HCT116 (cell line): Measurements from ENCODE around the gene ZNF681. TPM values are rescaled to one million over a fixed set of nuclear protein-coding genes. Genes with fewer than 3 reads are reported as not detected.

Experiments
- ATAC-seq: fragments of 200-7000 bp; cut with Tn5 transposase; 2 replicates; pipeline ENCODE4 v1.9.1; 2020; ENCODE audit warnings: mild to moderate bottlenecking, moderate library complexity
- BruUV-seq: library from RNA; stranded (reverse); fragments of 400-500 nt; replicated peaks from 2 replicates; lab custom pipeline; 2021; lab: Mats Ljungman, UMichigan
- CTCF ChIA-PET: fragments of 300-600 bp; sonication (Branson Sonifier 250); formaldehyde crosslinking; loops from one replicate; lab custom pipeline; 2021; ENCODE audit warnings: antibody characterized with exemption; lab: Charles Lee
- POLR2A ChIA-PET: fragments of 300-600, 350-600 bp; sonication (Branson Sonifier 250); formaldehyde crosslinking; loops from one replicate; lab custom pipeline; 2021; ENCODE audit warnings: antibody characterized with exemption; lab: Charles Lee
- RAD21 ChIA-PET, 2 experiments: fragments of 300-600 bp; sonication (Branson Sonifier 250); formaldehyde crosslinking; loops; one replicate each; lab custom pipeline; 2023; ENCODE audit warnings: low total read pairs in 2 of 2; ENCODE audit not compliant: uncharacterized antibody in 2 of 2, unreplicated experiment in 2 of 2, low non-redundant PET in 1 of 2; lab: Charles Lee
- DNase-seq: peaks from one replicate; pipeline ENCODE4 v3.0.0-alpha.2; 2010; ENCODE audit warnings: low read depth, low spot score
- H2AFZ ChIP-seq: fragments of 200-600 bp; shearing (Covaris generic), sonication (generic); 2 replicates; pipeline ENCODE4 v1.6.1; 2017; ENCODE audit warnings: low read depth, mixed run types, mixed read lengths, antibody characterized with exemption, low read length; ENCODE audit not compliant: poor library complexity, severe bottlenecking
- H3K27ac ChIP-seq: 2 replicates; pipeline ENCODE4 v1.5.1; 2012; ENCODE audit warnings: low read depth, low read length
- H3K27me3 ChIP-seq: fragments of 200-600 bp; sonication (generic); 2 replicates; pipeline ENCODE4 v1.6.1; 2016; ENCODE audit warnings: mixed run types, low read length, mixed read lengths; ENCODE audit not compliant: insufficient read depth
- H3K36me3 ChIP-seq, 2 experiments: fragments of 200-500 bp in 1 of 2; fragments of 200-600 bp in 1 of 2; sonication (Bioruptor generic) in 1 of 2; sonication (generic) in 1 of 2; 2 replicates each; pipeline versions ENCODE4 v1.5.1 to v1.6.1; 2014 to 2016; ENCODE audit warnings: low read length in 2 of 2, inconsistent platforms in 1 of 2, mixed read lengths in 1 of 2, mixed run types in 1 of 2; ENCODE audit not compliant: insufficient read depth in 2 of 2, control insufficient read depth in 1 of 2
- H3K4me1 ChIP-seq, 2 experiments: fragments of 200-600 bp in 1 of 2; sonication (generic) in 1 of 2; 2 replicates each; pipeline versions ENCODE4 v1.5.1 to v1.6.1; 2012 to 2017; ENCODE audit warnings: low read length in 2 of 2, inconsistent platforms in 1 of 2, mild to moderate bottlenecking in 1 of 2, mixed read lengths in 1 of 2, mixed run types in 1 of 2, moderate library complexity in 1 of 2; ENCODE audit not compliant: insufficient read depth in 2 of 2, control insufficient read depth in 1 of 2
- H3K4me2 ChIP-seq: fragments of 200-600 bp; sonication (generic); 2 replicates; pipeline ENCODE4 v1.6.1; 2017; ENCODE audit warnings: mixed run types, low read length, mixed read lengths
- H3K4me3 ChIP-seq, 2 experiments: fragments of 200-600 bp in 1 of 2; sonication (generic) in 1 of 2; replicated peaks in 1 of 2; 2 replicates each; pipeline ENCODE4 v1.5.1; 2011 to 2016; ENCODE audit warnings: low read length in 2 of 2, control low read depth in 1 of 2, low read depth in 1 of 2, mild to moderate bottlenecking in 1 of 2, mixed read lengths in 1 of 2, mixed run types in 1 of 2
- H3K79me2 ChIP-seq: fragments of 200-600 bp; sonication (generic); 2 replicates; pipeline ENCODE4 v1.6.1; 2017; ENCODE audit warnings: mild to moderate bottlenecking, mixed run types, low read length, moderate library complexity, mixed read lengths; ENCODE audit not compliant: insufficient read depth
- H3K9ac ChIP-seq: fragments of 200-600 bp; sonication (generic); 2 replicates; pipeline ENCODE4 v1.6.1; 2016; ENCODE audit warnings: low read length, mixed read lengths
- H3K9me2 ChIP-seq: fragments of 200-600 bp; sonication (generic), shearing (Covaris generic); 2 replicates; pipeline ENCODE4 v1.6.1; 2017; ENCODE audit warnings: mixed run types, mild to moderate bottlenecking, moderate library complexity; ENCODE audit not compliant: insufficient read depth
- H3K9me3 ChIP-seq, 2 experiments: fragments of 200-500 bp in 1 of 2; fragments of 200-600 bp in 1 of 2; sonication (Bioruptor generic) in 1 of 2; sonication (generic) in 1 of 2; 2 replicates each; pipeline ENCODE4 v1.6.1; 2014 to 2017; ENCODE audit warnings: low read length in 2 of 2, mixed read lengths in 2 of 2, inconsistent platforms in 1 of 2, low read depth in 1 of 2, mild to moderate bottlenecking in 1 of 2, mixed run types in 1 of 2, moderate library complexity in 1 of 2; ENCODE audit not compliant: control insufficient read depth in 1 of 2, insufficient read depth in 1 of 2
- H4K20me1 ChIP-seq: fragments of 200-600 bp; sonication (generic), shearing (Covaris generic); 2 replicates; pipeline ENCODE4 v1.6.1; 2017; ENCODE audit warnings: mixed run types, mild to moderate bottlenecking, moderate library complexity; ENCODE audit not compliant: insufficient read depth
- ATF3 ChIP-seq: IDR thresholded peaks from 2 replicates; pipeline ENCODE4 v1.6.1; 2012
- EGR1 ChIP-seq: IDR thresholded peaks from 2 replicates; pipeline ENCODE4 v1.6.1; 2012; ENCODE audit warnings: low read depth
- JUND ChIP-seq: IDR thresholded peaks from 2 replicates; pipeline ENCODE4 v1.6.1; 2012
- POLR2AphosphoS5 ChIP-seq: IDR thresholded peaks from 2 replicates; pipeline ENCODE4 v1.6.1; 2011; ENCODE audit warnings: mild to moderate bottlenecking, low read depth, low read length, moderate library complexity
- SRF ChIP-seq: IDR thresholded peaks from 2 replicates; pipeline ENCODE4 v1.6.1; 2012; ENCODE audit warnings: low read depth
- TCF7L2 ChIP-seq: IDR thresholded peaks from 2 replicates; pipeline ENCODE4 v1.7.0; 2011; ENCODE audit warnings: borderline replicate concordance, inconsistent platforms; ENCODE audit not compliant: insufficient read depth, insufficient read length; ENCODE audit errors: extremely low read depth
- YY1 ChIP-seq: IDR thresholded peaks from 2 replicates; pipeline ENCODE4 v1.6.1; 2011; ENCODE audit warnings: low read length, low read depth, moderate library complexity, mild to moderate bottlenecking; ENCODE audit not compliant: insufficient replicate concordance; ENCODE audit errors: extremely low read depth
- ZFX ChIP-seq: fragments of 450-650 bp; IDR thresholded peaks from 2 replicates; pipeline ENCODE4 v1.6.1; 2017
- ZNF274 ChIP-seq: fragments of 200-500 bp; sonication (Bioruptor generic); IDR thresholded peaks from 2 replicates; pipeline ENCODE4 v1.6.1; 2014; ENCODE audit warnings: mild to moderate bottlenecking, low read depth, low read length, inconsistent platforms
- intact Hi-C: fragments of 100-400 bp; cut with micrococcal nuclease; formaldehyde crosslinking; loops from 2 replicates; pipeline ENCODE4 v1.10.0; 2022
- total RNA-seq: library from RNA; stranded (reverse); gene quantifications from one replicate; pipeline ENCODE4 v1.2.1, GENCODE V29; 2021; ENCODE audit not compliant: unreplicated experiment
- TF ChIP-seq, protein P1 (sequence below): IDR thresholded peaks from 2 replicates; pipeline ENCODE4 v1.6.1; 2011; ENCODE audit warnings: mild to moderate bottlenecking, low read length, moderate library complexity; ENCODE audit not compliant: insufficient replicate concordance; ENCODE audit errors: extremely low read depth

Gene ZNF681
- total RNA-seq, 1 experiment from 2014 or later, result not detected

GRCh38 chr19:23800271-23800670 is 41.6 kb upstream of the ZNF681 start:
- Histone ChIP-seq H4K20me1 (no peaks in the 10 kb centered on the region), H3K36me3 (no peaks in the 10 kb centered on the region), H3K4me1 (no peaks in the 10 kb centered on the region), H3K9me2 (no peaks in the 10 kb centered on the region), H3K4me2 (no peak overlapping the region), H3K27me3 (no peaks in the 10 kb centered on the region), H3K27ac (no peak overlapping the region), H3K79me2 (no peaks in the 10 kb centered on the region), H2AFZ (no peak overlapping the region), H3K4me3 (no peak overlapping the region), H3K9me3 (peaks cover 0 to 19% of the 10 kb centered on the region in 2 experiments; a peak in 2 of 4 replicates), H3K9ac (no peak overlapping the region)
- ChIA-PET RAD21 (no interaction called here), POLR2A (no interaction called here), CTCF (no interaction called here)
- TF ChIP-seq POLR2AphosphoS5 (no peak), EGR1 (no peak), YY1 (no peak), SRF (no peak), ZNF274 (no peak), TCF7L2 (no peak), JUND (no peak), ZFX (no peak), ATF3 (no peak)
- TF ChIP-seq, protein P1, sequence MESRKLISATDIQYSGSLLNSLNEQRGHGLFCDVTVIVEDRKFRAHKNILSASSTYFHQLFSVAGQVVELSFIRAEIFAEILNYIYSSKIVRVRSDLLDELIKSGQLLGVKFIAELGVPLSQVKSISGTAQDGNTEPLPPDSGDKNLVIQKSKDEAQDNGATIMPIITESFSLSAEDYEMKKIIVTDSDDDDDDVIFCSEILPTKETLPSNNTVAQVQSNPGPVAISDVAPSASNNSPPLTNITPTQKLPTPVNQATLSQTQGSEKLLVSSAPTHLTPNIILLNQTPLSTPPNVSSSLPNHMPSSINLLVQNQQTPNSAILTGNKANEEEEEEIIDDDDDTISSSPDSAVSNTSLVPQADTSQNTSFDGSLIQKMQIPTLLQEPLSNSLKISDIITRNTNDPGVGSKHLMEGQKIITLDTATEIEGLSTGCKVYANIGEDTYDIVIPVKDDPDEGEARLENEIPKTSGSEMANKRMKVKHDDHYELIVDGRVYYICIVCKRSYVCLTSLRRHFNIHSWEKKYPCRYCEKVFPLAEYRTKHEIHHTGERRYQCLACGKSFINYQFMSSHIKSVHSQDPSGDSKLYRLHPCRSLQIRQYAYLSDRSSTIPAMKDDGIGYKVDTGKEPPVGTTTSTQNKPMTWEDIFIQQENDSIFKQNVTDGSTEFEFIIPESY, result no peak
- no peak for DNase-seq
- no peak for ATAC-seq
- no TSS peak for BruUV-seq
- intact Hi-C loops, result no loop called here
